GM19324 (cell line): ENCODE results near the gene NARF.

ENCODE experiments used
- ATAC-seq: cut with Tn5 transposase; IDR thresholded peaks from one replicate; pipeline ENCODE4 v1.9.1; 2021; ENCODE audit warnings: mild to moderate bottlenecking, moderate library complexity; ENCODE audit not compliant: unreplicated experiment, low FRiP score

The NARF gene

GRCh38 chr17:82468692-82469091, 10.2 kb downstream of the NARF start:
- ATAC-seq: no peak

- ATAC-seq: no peak
Measured at GRCh38 chr17:82470065-82470464, 11.5 kb downstream of the NARF start.

DNA sequence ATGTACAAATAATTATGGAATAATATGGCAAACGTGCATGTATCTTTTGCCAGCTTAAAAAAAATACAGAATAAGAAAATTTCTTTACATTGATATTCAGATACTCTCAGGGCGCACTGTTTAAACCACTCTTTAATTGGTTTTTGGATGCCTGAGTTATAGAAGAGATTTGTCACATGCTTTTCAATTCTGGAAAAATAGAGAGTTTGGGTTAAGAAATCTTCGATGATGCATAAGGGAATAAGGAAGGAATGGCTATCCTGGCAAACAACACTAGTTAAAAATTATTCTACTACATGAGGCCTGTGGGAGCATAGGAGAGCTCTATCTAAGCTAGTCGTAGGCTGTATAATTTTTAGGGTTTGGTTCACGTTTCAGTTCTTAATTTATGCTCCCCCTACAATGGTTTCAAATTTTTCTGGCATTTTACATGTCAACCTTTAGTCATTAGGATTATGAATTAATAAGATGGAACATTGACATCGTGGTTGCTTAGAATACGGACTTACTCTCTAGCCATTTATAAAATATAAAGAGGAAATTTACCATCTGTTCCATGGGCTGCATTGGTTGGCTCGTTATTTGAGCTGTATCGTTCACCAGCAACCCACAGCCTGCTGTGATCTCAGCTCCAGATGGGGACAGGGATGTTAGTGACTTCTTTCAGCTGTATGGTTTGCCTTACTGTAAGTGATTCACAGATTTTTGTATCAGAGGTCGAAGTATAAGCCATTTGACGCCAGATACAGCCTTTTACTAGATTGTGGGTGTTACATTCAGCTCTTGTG, 15.9 kb downstream of the NARF start:
- ATAC-seq: no peak

DNA sequence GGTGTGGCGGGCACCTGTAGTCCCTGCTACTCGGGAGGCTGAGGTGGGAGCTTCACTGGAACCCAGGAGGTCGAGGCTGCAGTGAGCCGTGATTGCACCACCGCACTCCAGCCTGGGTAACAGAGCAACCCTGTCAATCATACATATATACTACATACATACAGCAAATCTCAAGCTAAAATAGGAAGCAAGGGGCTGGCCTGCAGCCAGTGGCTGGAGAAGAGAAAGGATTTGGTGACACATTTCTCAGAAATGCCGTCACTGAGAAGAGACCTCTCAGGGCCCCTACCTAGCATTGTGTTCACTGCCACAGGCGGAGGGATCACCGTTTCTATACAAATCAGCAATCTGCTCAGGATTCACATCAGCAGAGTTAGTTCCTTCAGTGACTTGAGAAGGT, 16.9 kb downstream of the NARF start:
- ATAC-seq: no peak

DNA sequence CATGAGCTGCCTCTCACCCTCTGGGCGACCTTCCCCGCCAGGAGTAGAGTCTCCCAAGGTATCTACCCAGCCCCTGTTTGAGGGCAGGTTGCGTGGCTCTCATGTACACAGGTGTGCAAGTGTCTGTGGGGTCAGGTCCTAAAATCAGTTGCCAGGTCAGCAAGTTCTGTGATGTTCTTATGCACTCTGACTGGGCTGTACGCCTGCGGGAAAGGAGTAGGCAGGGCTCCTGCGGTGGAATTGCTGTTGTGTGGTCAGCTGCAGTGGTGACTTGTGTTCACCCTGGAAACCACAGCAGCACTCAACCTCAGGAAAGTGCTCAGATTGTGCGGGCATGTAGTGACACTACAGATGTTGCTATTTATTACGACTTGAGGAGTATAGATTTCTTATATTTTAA, 19.4 kb downstream of the NARF start:
- ATAC-seq: no peak

DNA sequence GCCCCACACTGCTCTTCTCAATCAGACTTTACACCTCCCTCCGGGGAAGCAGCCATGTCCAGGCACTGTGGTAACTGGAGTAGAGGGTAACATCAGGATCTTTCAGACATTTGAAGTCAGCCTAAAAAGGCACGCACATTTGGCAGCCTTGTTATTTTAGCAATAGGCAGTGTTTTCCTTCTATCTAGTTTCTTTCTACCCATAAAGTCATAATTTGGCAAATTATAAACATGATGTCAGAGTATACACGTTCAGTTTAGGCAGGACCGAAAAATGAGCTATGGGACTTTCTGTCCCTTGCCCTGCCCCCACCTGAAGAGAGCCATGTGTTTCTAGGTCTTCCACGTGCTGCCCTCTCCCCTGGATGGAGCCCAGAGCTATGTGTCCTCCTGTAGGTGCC, 21.1 kb downstream of the NARF start:
- ATAC-seq: no peak

DNA sequence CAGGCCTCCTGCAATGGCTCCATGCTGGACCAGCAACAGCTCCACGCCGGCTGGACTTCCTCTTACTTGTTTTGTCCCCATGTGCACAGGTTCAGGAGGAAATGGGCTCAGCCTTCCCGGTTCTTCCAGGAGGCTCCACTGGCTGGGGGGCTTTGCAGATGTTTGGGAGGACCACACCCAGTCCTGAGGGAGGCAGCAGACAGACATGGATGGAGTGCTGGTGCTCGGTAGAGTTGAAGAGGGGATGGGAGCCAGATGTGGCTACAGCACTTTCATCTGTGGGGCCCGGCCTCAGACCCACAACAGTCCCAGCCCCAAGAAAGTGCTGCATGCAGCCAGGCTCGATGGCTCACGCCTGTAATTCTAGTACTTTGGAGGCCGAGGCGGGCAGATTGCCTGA, 21.8 kb downstream of the NARF start:
- no peak for ATAC-seq

DNA sequence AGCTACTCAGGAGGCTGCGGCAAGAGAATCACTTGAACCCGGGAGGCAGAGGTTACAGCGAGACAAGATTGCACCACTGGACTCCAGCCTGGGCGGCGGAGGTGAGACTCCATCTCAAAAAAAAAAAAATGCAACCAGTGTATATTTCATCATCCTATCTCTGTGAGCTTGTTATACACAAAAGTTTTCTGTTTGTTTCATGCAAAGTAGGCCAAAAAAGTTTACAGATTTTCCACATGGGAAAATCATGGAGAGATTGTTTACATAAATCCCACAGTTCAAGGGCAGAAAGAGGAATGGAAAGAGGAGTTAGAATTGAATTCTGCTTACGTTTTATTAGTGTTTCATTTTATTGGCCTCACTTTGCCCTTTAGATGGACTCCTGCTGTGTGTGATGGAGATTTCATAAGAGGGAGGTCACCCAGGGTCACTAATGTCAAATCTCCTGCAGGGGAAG, 24.7 kb downstream of the NARF start:
- ATAC-seq: no peak

DNA sequence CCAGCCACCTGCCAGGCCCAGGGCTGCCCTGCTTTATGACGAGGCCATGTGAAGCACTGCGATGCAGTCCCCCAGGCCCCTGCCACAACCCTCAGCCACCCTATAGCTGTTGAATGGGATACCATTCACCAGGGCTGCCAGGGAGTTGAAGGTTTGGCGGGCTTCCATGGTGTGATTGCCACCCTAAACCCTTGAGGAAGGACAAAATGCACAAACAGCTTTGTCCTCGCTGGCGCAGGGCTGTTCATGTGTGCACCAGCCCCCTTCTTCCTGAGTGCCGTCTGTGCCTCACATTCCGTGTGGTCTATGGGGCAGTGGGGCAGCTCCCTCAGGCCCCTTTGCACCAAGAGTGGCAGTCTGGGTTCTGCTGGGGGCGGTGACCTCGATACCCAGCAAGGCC, 25.3 kb downstream of the NARF start:
- ATAC-seq: no peak

DNA sequence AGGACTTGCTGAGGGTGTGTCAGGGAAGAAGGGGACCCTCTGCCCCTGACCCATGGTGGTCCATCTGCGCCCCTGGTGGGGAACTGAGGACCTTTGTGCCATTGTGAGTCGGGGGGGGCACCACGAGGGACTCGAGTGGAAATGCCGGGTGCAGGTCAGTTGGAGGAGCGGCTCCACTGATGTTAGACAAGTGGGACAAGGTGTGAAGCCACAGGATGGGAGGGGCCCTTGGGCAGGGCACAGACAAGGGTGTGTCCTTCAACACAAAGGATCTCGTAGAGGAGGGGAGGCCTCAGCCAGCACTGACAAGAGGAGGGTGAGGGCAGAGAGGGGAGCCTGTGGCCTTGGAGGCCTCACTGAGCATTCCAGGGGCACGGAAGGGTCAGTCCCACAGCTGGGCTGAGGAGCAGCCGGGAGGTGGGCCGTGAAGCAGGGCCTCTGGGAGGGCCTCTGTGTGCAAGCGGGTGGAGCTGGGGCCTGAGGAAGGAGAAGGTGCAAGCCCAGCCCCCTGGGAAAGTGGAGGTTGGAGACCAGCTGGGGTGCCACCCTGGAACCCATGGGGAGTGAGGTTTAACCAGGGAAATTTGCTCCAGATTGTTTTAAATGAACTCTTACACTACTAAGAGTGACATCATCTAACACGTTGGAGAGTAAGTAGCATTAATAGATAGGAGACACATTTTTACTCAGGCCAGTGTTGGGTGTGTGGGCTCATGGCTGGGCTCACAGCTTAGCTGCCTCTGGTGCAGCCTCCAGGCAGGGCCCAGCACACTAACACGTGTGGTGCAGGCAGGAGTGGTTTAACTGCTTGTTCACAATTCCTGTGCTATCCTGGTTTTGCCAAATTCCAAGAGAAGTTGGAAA, 27.9 kb downstream of the NARF start:
- no peak for ATAC-seq

- no peak for ATAC-seq
Measured at GRCh38 chr17:82487910-82488309, 29.4 kb downstream of the NARF start.

- ATAC-seq: no peak
Measured at GRCh38 chr17:82489117-82489516, 30.6 kb downstream of the NARF start.

- no peak for ATAC-seq
Measured at GRCh38 chr17:82489851-82490511, 31.4 kb downstream of the NARF start.

- ATAC-seq: no peak
Measured at GRCh38 chr17:82490512-82491195, 32.1 kb downstream of the NARF start.

DNA sequence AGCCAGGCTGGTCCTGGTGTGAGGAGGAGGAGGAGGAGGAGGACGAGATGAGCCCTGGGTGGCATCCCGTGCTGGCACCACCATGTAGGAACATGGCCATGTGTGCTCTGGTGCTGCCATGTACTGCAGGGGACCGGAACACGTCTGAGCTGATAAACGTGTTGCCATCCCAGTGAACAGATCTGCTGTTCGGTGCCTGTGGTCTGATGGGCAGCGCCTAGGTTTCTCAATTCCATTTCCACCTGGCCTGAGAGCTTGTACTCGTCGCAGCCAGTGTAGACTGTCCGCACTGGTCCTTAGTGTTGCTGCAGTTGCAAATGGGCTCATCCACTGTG, 32.6 kb downstream of the NARF start:
- no peak for ATAC-seq

DNA sequence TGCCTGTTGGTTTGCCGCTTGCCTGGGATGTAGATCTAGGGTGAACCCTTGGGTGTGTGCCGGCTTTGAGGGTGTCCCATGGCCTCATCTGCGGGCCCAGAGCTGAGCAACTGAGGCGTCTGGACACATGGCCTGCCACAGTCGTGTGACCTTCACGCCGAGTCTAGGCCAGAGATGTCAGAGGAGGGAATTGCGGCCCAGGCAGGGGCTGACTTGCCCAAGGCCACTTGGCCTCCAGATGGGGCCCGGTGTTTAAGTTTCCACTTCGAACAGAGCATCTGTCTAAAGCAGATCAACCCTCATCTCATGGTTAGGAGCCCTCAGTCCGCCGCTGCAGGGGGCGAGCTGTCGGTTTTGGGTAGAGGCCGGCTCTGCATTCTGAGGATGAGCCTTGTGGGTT, 33.0 kb downstream of the NARF start:
- ATAC-seq: no peak

GRCh38 chr17:82492643-82493225, 34.2 kb downstream of the NARF start:
- ATAC-seq: no peak

GRCh38 chr17:82493226-82493781, 34.8 kb downstream of the NARF start:
- ATAC-seq: no peak

DNA sequence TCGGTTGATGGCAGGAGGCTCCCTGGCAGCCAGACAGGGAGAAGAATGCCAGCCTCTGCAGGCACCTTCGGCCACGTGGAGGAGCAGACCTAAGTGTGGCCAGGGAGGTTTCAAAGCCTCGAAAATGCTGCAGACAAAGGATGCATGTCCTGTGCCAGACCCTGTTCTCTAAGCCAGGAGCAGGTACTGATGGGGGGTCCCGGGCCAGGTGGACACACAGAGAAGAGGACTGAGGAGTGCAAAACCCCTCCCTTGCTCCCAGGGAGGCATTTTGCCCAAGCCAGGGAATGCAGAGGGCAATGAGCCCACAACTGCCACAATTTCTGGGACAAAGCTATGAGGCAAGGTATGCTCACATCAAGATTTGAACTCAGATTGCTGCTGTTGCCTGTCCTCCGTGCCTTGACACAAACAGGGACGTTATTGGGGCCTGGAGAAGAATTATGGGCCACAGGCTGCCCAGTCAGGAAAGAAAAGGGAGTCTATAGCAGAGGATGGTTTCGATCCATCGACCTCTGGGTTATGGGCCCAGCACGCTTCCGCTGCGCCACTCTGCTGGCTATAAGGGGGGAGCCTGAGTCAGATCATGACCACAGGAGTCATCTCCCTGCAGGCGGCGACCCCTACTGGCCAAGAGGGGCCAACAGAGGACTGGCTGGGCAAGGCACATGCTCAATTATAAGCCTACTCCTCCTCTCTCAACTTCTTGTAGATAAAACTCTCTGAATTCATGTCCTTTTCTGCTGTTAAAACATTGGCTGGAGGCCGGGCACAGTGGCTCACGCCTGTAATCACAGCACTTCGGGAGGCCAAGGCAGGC, 35.9 kb downstream of the NARF start:
- no peak for ATAC-seq
